HG03135 (cell line): ENCODE measurements around the gene WDTC1.
"Not testable (repeated sequence)": the region's sequence is repeated elsewhere in the genome, so short reads cannot be mapped to it uniquely, and the experiment has no call there.

Experiments
- ATAC-seq: cut with Tn5 transposase; IDR thresholded peaks from one replicate; pipeline ENCODE4 v1.9.1; 2021; ENCODE audit warnings: mild to moderate bottlenecking, moderate library complexity; ENCODE audit not compliant: unreplicated experiment

WDTC1 gene

GRCh38 chr1:27246194-27246593, 11.8 kb downstream of the WDTC1 start:
- ATAC-seq: no peak

GRCh38 chr1:27253596-27253995, 19.2 kb downstream of the WDTC1 start:
- ATAC-seq: no peak

- no peak for ATAC-seq
Observed at GRCh38 chr1:27255136-27255535, 20.7 kb downstream of the WDTC1 start.

GRCh38 chr1:27257155-27257554, 22.7 kb downstream of the WDTC1 start:
- no peak for ATAC-seq

- no peak for ATAC-seq
Observed at GRCh38 chr1:27258598-27258997, 24.2 kb downstream of the WDTC1 start.

- ATAC-seq: no peak
Observed at GRCh38 chr1:27267153-27267552, 32.7 kb downstream of the WDTC1 start.

GRCh38 chr1:27269276-27269675, 34.8 kb downstream of the WDTC1 start:
- no peak for ATAC-seq

GRCh38 chr1:27274204-27274603, 39.8 kb downstream of the WDTC1 start:
- ATAC-seq: no peak

- ATAC-seq: no peak
Observed at GRCh38 chr1:27275696-27276095, 41.3 kb downstream of the WDTC1 start.

- no peak for ATAC-seq
Observed at GRCh38 chr1:27284425-27285273, 50.2 kb downstream of the WDTC1 start.

GRCh38 chr1:27285274-27285660, 50.8 kb downstream of the WDTC1 start:
- no peak for ATAC-seq

- ATAC-seq: not testable (repeated sequence)
Observed at GRCh38 chr1:27285821-27286220, 51.4 kb downstream of the WDTC1 start.

- ATAC-seq: not testable (repeated sequence)
Observed at GRCh38 chr1:27289125-27289524, 54.7 kb downstream of the WDTC1 start.

GRCh38 chr1:27290581-27290980, 56.1 kb downstream of the WDTC1 start:
- no peak for ATAC-seq

GRCh38 chr1:27292106-27292505, 57.7 kb downstream of the WDTC1 start:
- no peak for ATAC-seq

- no peak for ATAC-seq
Observed at GRCh38 chr1:27293915-27294314, 59.5 kb downstream of the WDTC1 start.

- ATAC-seq: no peak
Observed at GRCh38 chr1:27296773-27297291, 62.4 kb downstream of the WDTC1 start.

GRCh38 chr1:27297903-27298302, 63.5 kb downstream of the WDTC1 start:
- no peak for ATAC-seq

GRCh38 chr1:27298632-27299384, 64.4 kb downstream of the WDTC1 start:
- ATAC-seq: no peak

GRCh38 chr1:27299385-27300271, 65.2 kb downstream of the WDTC1 start:
- ATAC-seq: no peak
